ENCODE data around the gene IL11RA.
"Not testable (repeated sequence)": the region's sequence is repeated elsewhere in the genome, so short reads cannot be mapped to it uniquely, and the experiment has no call there.

Gene IL11RA

DNA sequence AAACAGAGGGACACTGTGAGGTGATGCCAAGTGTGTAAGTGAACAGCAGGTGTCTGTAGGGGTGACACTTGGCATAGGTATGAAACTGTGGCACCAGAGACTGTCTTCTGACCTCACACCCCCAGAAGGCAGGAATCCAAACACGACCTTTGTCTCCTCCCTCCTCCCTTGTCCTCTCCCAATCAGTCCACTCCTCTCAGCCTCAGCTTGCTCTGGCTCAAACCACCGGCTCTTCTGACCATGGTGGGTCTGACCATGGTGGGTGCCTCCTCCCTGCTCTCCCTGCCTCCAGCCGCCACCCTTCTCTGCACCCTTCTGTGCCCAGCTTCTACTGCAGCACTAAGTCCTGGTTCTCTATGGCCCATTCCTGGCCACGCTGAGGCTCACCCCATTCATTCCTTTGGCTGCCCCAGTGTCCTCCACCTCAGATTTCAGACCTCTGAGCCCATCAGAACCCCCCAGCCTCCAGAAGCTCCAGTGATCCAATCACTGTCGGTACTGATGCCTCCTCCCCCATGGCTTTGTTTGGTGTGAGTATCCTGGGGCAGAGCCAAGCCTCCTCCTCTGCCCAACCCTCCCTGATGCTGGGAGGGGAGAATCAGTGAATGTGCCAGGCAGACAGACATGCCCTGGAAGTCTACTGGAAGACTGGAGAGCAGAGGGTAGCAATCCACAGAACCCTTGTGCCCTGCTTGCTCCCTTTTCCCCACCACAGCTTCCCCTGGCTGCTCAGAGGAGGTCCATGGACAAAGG is 21.4 kb upstream of the IL11RA start:
- no peak for DNase-seq

- DNase-seq = no peak
Measured at GRCh38 chr9:34633166-34633565, 18.8 kb upstream of the IL11RA start.

- peak; percentile 72 for DNase-seq
Measured at GRCh38 chr9:34633851-34634550, 18.0 kb upstream of the IL11RA start.

- no peak for DNase-seq
Measured at GRCh38 chr9:34634551-34635248, 17.3 kb upstream of the IL11RA start.

GRCh38 chr9:34635556-34635955 is 16.4 kb upstream of the IL11RA start:
- DNase-seq = no peak

DNA sequence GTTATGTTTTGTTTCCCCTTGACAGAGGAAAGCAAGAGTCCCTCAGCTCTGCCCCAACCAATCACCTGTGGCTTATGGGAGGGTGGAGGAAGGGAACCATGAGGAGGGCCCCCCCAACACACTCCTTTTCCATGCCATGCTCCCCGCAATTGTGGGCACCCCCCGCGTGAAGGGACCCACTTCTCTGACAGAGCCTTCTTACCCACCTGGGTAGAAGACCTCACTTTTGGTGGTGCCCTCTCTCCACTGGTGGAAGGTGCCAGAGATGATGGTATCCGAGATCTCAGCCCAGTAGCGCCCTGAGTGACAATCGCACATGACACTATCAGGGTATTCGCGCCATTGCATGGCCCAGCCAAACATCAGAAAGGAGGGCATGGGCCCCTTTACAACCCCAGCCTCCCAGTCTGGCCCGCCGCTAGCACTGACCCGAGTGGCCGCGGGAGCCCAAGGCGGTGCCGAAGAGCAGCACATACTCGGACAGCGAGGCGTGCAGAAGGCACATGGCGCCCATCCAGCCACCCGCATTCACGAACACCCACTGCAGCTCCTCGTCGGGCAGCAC is 15.1 kb upstream of the IL11RA start:
- DNase-seq = no peak

- peak; percentile 90 for DNase-seq
Measured at GRCh38 chr9:34637356-34638137, 14.4 kb upstream of the IL11RA start, which contains the start of gene SIGMAR1. SIGMAR1 (minus strand) TSS chr9:34637787; CDS start chr9:34637697, 90 bp downstream.

GRCh38 chr9:34638138-34638445 is 13.9 kb upstream of the IL11RA start:
- no peak for DNase-seq

GRCh38 chr9:34639322-34639721 is 12.7 kb upstream of the IL11RA start:
- not testable (repeated sequence) for DNase-seq

DNA sequence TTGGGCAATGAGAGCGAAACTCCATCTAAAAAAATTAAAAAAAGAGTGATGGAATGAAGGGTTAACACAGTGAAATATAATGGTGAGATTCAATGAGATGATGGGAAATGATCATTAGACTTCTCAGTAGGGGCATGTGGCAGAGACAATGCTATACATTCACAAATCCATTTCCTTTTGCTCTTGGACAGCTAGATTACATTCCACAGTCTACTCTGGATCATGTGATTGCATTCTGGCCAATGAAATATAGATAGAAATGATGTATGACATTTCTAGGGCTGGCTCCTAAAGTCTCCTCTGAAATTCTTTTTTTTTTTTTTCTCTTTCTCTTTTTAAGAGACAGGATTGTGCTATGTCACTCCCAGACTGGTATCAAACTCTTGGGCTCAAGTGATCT is 9.3 kb upstream of the IL11RA start:
- no peak for DNase-seq

DNA sequence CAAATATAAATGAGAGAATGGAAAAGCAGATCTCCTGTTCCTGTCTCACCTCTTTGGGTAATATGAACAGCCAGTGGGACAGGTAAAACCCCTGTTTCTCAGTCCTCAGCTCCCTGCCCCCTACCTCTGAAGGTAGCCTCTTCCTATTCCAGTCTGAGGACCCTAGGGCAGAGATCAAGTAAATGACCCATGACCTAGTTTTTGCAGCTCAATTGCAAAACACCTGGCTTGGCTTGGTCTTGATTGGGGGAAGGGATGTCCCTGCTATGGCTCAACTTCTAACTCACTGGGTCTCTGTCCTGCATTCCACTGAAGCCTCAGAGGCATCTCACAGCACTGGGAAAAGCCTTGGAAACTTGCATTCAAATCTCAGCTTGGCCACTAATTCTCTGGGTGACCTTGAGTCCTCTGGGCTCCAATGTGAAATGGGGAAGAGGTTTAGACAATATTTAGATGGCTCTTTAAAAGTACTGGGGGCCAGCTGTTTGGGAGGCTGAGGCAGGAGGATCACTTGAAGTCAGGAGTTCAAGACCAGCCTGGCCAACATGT is 7.1 kb upstream of the IL11RA start:
- no peak for DNase-seq

DNA sequence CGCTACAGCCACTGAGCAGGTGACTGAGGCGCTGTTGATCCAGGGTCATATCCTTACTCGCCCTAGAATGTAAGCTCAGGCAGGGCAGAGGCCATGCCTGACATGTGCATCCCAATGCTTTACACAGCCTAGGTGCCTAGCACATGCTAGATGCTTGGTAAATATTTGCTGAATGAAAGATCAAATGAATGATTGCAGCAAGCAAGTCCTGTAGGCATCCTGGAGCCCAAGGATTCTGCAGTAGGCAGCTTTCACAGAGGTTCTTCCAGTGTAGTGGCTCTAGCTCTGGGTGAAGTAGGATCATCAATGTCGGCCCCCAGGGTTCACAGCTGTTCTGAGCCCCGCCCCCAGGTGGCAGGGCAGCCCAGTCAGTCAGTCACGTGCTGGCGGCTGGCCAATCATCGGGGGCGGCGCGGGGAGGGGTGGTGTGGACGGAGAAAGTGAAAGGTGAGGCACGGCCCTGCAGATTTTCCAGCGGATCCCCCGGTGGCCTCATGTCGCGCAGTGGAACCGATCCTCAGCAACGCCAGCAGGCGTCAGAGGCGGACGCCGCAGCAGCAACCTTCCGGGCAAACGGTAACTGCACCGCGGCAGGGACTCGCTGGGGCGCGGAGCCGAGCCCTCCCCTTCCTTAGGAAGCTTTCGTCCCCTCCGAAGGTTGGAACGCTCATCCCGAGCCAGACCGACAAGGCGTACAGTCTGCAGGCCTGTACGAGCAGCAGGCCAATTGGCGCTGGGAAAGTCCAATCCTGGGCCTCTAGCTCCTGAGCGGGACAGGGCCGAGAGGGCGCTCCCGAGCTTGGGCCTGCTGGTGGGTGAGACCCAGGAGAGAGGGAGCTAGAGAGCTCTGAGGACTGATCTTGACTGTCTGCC is 5.5 kb upstream of the IL11RA start, which contains the start of gene GALT:
Gene GALT (plus strand): TSS at position 465 of the 873 bp plus-strand sequence. CDS start 30 bp downstream, at position 495.
- peak; percentile 97 for DNase-seq

DNA sequence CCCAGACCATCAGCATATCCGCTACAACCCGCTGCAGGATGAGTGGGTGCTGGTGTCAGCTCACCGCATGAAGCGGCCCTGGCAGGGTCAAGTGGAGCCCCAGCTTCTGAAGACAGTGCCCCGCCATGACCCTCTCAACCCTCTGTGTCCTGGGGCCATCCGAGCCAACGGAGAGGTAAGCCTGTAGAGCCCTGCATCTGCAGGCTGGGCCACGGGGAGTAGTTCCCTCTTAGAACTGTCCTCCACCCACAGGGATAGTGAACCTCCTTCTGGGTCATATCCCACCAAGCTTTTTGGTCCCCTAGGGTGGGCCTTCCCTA is 4.9 kb upstream of the IL11RA start:
- no peak for DNase-seq

GRCh38 chr9:34647651-34648050 is 4.3 kb upstream of the IL11RA start:
- no peak for DNase-seq

- DNase-seq = no peak
Measured at GRCh38 chr9:34648673-34649072, 3.3 kb upstream of the IL11RA start.

GRCh38 chr9:34650816-34651215 is 1.2 kb upstream of the IL11RA start:
- DNase-seq = no peak

DNA sequence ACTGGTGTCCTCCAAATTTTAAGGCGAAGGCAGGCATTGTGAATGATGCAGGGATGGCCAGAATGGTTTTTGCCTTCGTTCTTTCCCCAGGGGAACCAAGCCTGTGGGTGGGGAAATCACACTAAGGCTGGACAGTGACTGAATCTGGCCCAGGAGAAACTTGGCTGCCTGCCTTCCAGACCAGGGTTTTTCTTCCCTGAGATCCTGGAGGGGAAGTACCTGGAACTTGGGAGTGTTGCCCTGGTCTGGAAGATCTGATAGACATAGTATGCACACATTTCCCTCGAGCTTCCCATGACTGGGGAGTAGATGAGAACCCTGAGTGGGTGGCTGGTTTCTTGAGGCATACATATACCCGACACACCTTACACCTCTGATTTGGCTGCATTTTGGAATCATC is 664 bp upstream of the IL11RA start:
- DNase-seq = no peak

- DNase-seq = no peak
Measured at GRCh38 chr9:34652602-34653000, 616 bp downstream of the IL11RA start.

GRCh38 chr9:34653151-34654072 is 1.4 kb downstream of the IL11RA start:
- DNase-seq = no peak
